HG02970 (cell line): ENCODE data around the gene SAMD11.

Source experiments
- ATAC-seq: cut with Tn5 transposase; IDR thresholded peaks from one replicate; pipeline ENCODE4 v1.9.1; 2021; ENCODE audit warnings: mild to moderate bottlenecking, moderate library complexity, moderate number of reproducible peaks; ENCODE audit not compliant: unreplicated experiment, low FRiP score

Gene SAMD11

GRCh38 chr1:930633-931138, 7.0 kb downstream of the SAMD11 start:
- ATAC-seq: no peak

- no peak for ATAC-seq
Observed at GRCh38 chr1:931380-932172, 7.9 kb downstream of the SAMD11 start.

DNA sequence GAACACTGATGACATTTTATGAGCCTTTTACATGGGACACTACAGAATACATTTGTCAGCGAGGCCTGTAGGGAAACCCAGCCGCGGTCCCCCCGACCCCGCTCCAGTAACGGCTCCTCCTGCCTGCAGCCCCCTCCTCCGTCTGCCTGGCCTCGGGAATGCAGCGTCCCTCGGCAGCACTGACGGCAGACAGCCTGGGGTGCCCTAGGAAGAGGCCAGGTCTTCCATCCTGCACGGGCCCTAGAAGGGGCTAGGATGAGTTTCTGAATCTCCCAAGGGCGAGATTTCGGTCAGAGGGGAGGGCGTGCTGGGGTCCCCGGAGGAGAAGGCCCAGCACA, 8.4 kb downstream of the SAMD11 start:
- no peak for ATAC-seq

DNA sequence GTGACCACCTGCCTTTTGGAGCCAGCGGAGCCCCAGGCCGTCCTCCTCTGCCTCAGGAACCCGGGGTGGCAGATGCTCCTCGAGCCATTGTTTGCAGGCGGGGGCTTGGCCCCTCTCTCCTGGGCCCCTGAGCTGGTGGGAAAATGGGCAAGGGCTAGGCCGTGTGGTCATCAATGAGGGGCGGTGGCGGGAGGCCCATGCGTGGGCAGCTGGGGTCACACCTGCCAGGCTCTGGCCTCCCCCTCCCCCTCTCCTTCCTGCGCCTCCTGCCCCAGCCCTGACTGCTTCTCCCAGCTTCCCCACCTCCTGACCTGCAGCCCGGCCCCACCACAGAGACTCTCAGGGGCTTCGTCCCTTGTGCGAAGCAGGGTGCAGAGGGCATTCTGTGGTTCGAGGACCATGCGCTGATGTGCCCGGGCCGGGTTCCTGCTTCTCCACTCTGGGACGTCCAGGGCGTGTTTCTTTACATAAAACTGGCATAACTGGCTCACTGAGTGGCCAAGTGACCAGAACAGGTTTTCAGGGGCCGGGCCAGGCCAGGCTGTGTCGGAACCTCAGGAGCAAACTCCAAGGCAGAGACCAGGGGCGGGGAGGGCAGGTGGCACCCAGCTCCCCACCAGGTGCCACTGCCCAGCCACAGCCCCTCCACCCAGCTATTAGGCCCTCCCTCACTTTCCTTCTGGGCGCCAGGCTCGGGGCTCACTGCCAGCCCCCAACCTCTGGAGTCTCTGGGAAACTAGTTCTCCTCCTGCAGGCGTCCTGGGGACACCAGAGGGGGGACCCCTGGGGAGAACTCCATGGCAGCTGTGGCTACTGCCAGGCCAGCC, 9.3 kb downstream of the SAMD11 start:
- ATAC-seq: no peak

DNA sequence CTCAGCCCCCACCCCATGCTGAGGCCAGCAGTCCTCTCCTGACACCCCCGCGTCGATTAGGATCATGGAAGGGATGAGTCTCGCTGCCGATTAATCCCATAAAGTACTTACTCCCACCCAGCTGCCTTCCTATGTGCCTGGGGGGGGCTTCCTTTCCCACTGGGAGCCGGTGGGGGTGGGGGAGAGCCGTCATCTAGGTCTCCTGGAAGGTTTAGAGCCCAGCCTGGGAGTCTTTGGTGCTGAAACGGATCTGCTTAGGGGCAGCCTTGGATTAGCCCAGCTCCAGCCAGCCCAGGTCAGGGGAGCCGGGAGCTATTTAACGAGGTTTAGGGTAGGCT, 9.8 kb downstream of the SAMD11 start:
- no peak for ATAC-seq

DNA sequence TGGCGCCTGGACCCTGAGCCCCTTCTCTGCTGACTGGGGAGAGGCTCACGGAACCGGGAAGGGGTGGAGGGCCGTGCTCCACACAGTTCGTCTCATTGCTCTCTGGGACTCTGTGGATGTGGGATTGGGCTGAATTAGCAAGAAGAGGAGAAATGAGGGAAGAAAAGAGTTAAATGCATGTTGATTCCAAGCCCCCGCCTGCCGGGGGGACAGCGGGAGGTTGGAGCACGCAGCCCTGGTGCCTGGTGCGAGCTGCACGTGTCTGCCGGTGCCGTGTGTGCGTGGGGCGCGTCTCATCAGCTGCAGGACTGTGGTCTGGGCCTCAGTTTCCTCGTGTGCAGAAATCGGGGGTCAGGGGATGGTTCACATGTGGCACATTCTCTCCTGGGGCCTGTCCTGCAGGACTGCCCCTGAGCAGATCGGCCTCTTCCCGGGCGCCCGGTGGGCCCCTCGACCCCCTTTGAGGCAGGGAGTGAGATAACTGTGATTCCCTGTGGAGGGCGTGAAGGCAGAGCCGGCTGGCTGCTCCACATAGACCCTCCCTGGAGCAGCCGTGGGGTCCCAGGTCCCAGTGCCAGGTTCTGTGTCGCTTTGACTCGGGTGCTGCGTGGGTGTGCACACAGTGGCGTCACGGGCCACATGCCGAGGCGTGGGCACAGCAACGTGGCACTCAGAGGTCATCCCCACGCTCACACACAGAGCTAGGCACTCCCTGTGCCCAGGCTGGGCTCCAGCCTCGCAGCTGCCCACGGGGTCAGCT, 11.4 kb downstream of the SAMD11 start:
- no peak for ATAC-seq

GRCh38 chr1:935751-936231, 12.1 kb downstream of the SAMD11 start:
- no peak for ATAC-seq

DNA sequence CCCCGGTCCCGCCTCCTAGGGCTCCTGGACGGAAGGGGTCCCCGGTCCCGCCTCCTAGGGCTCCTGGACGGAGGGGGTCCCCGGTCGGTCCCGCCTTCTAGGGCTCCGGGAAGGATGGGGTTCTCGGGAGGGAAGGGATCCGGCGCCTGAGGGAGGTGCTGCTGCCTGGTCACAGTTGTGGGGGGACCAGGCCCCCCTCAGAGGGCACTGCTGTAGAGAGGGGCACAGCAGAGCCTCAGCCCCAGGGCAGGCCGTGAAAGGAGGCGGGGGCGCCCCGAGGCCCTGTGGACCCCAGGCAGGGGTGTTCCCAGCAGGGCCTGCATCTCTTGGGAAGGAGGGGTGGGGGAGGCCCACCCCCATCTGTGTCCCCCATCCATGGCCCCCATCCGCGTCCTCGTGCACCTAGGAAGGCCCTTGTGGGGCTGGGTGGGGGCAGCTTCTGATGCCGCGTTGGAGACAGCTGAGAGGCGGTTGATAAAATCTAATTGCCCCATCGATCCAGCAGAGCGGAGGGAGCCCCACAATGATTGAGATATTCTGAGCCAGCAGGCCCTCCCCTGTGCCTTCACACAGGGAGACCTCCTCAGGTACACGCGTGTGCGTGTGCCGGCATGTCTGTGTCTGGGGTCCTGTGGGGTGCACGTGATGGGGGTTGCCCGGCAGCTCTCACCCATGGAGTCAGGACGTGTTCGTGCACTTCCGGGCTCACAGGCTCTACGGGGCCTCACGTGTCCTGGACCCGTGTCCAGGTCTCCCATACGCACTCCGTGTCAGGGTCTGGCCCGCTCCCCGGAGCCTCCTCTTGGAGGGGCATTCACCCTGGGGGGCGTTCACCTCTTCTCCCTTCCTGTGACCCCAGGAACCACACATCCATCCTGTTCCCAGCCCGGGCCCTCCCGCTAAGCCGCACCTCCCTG, 12.9 kb downstream of the SAMD11 start:
- ATAC-seq: no peak

DNA sequence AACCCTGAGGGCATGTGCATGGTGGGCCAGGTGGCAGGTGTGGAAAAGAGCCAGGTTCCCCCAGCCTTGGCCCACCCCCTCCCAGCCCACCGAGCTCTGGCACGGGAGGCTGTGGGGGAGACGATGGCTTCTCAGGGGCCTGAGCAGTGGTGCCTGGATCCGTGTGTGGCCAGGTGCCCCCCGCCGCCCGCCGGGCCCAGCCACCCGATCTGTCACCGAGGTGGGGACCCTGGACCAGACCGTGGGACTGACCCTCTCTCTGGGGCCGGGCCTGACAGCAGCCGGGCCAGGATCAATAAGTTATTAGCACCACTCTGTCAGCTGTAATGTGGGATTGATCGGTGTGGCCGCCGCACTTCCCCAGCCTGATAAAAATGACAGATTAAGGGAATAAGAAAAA, 13.8 kb downstream of the SAMD11 start:
- ATAC-seq: no peak

DNA sequence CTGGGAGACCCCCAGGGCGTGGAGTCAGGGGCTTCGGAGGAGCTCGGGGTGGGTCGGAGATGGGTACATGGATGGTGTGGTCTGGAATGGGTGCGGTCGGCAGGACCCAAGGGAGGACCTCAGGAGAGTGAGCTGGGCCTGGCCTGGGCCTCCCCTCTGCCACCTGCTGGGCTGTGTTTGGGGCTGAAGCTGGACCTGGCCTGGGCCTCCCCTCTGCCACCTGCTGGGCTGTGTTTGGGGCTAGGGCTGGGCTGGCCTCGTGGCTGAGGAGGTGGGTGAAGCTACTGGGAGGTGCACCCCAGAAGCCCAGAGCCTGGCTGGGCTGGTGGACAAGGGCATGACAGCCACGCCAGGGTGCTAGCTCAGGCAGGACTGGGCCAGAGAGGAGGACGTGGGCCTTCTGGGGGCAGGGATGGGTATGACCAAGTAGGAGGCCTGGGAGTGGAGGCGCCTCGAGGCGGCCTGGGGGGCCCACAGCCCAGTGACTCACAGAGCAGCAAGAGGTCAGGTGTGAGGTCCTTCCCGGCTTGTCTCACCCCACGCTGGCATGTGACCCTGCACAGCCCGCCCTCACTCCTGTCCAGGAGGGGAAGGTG, 14.5 kb downstream of the SAMD11 start:
- ATAC-seq: no peak

DNA sequence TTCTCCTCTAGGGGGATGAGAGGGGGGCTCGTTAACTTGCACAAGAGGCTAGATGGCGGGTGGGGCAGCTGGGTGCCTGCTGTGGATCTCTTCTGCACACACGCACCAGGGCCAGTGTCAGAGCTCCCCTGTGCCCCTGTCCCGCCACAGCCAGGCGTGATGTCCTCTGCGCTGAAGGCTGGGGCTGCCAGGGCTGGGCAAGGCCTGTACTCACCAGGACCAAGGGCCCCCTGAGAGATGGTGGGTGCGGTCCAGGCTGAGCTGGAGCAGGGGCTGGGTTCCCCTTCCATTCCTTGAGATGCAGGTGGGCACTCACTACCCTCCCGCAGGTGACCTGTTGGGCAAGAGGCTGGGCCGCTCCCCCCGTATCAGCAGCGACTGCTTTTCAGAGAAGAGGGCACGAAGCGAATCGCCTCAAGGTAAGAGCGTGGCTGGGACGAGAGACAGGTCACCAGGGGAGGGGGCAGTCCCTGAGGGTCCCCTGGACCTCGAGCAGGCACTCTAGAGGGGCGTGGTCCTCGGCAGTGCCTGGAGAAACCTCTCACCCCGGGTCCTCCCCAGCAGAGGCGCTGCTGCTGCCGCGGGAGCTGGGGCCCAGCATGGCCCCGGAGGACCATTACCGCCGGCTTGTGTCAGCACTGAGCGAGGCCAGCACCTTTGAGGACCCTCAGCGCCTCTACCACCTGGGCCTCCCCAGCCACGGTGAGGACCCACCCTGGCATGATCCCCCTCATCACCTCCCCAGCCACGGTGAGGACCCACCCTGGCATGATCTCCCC, 15.2 kb downstream of the SAMD11 start:
- no peak for ATAC-seq

- ATAC-seq: no peak
Observed at GRCh38 chr1:939511-940106, 15.9 kb downstream of the SAMD11 start.

DNA sequence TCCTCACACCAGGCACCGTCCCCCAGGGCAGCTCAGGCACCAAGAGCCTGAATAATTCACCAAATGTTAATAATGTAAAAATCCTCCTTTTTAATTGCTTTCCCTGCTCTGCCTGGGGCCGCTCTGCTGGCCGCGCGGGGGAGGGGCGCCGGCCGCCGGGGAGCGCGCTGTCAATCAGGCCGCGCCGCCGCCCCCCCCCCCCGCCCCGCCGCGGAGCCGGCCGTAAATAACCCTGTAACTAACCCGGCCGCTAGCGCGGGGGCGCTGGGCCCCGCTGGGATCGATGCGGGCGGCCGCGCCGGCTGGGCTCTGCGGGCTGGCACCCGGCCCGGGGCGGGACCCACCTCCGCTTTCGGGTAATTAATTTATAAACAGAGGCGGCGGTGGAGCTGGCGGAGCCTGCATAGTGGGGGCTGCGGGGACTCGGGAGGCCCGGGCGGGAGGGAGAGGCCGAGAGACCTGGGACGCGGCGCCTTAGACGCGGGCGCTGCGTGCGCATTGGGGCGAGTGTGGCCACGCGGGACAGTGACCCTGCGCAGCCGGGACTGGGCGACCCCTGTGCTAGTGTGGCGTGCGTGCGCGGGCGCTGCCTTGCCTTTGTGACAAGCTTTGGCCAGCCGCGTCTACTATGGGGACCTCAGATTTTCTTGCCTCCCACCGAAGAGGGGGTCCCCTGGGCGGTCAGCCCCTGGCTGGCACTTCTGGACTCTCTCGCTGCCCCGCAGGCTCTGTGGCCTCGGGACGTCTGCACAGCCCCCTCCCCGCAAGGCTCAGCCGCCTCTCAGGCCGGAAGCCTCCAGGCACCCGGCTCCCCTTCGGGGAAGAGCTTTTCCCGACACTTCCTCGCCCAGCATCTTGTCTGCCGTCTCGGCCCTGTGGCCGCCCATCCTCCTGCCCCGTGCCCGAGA, 16.6 kb downstream of the SAMD11 start:
- ATAC-seq: no peak

- no peak for ATAC-seq
Observed at GRCh38 chr1:941015-941587, 17.4 kb downstream of the SAMD11 start.

GRCh38 chr1:941588-942383, 18.1 kb downstream of the SAMD11 start:
- no peak for ATAC-seq

DNA sequence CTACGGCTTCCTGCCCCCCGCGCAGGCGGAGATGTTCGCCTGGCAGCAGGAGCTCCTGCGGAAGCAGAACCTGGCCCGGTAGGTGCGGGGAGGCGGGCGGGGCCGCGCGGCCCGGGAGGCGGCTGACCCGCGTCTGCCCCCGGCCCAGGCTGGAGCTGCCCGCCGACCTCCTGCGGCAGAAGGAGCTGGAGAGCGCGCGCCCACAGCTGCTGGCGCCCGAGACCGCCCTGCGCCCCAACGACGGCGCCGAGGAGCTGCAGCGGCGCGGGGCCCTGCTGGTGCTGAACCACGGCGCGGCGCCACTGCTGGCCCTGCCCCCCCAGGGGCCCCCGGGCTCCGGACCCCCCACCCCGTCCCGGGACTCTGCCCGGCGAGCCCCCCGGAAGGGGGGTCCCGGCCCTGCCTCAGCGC, 18.7 kb downstream of the SAMD11 start:
- ATAC-seq: no peak
